DOHH2 (cell line): ENCODE results near the gene TMEM41A.

Experiments
- H3F3A ChIP-seq: fragments of 200-600 bp; sonication (generic), shearing (Covaris generic); 2 replicates; pipeline ENCODE4 v1.6.0; 2016; ENCODE audit warnings: antibody characterized with exemption, mild to moderate bottlenecking; ENCODE audit not compliant: control insufficient read depth, insufficient read depth
- H3K27ac ChIP-seq: fragments of 200-600 bp; sonication (generic); 2 replicates; pipeline ENCODE4 v1.5.1; 2014; ENCODE audit warnings: low read depth, mild to moderate bottlenecking, low read length, moderate library complexity
- H3K27me3 ChIP-seq: fragments of 200-600 bp; sonication (generic); 2 replicates; pipeline ENCODE4 v1.6.1; 2014; ENCODE audit warnings: mild to moderate bottlenecking, low read length, mixed read lengths; ENCODE audit not compliant: control insufficient read depth
- H3K36me3 ChIP-seq: fragments of 200-600 bp; sonication (generic); 2 replicates; pipeline ENCODE4 v1.6.1; 2014; ENCODE audit warnings: mild to moderate bottlenecking, low read length, moderate library complexity, mixed read lengths; ENCODE audit not compliant: control insufficient read depth
- H3K4me1 ChIP-seq: fragments of 200-600 bp; sonication (generic); 2 replicates; pipeline ENCODE4 v1.6.1; 2014; ENCODE audit warnings: mild to moderate bottlenecking, low read length, mixed read lengths; ENCODE audit not compliant: control insufficient read depth
- H3K4me2 ChIP-seq: fragments of 200-600 bp; sonication (generic); 2 replicates; pipeline ENCODE4 v1.6.0; 2014; ENCODE audit warnings: mild to moderate bottlenecking, low read length, moderate library complexity
- H3K4me3 ChIP-seq: fragments of 200-600 bp; sonication (generic); 2 replicates; pipeline ENCODE4 v1.5.1; 2014; ENCODE audit warnings: mild to moderate bottlenecking, low read length, mixed read lengths
- H3K79me2 ChIP-seq: fragments of 200-600 bp; sonication (generic); 2 replicates; pipeline ENCODE4 v1.6.1; 2014; ENCODE audit warnings: mild to moderate bottlenecking, low read length, mixed read lengths; ENCODE audit not compliant: control insufficient read depth
- H3K9me2 ChIP-seq: fragments of 200-600 bp; sonication (generic); replicated peaks from 2 replicates; pipeline ENCODE4 v1.6.1; 2014; ENCODE audit warnings: mild to moderate bottlenecking, low read length, mixed read lengths; ENCODE audit not compliant: control insufficient read depth
- H3K9me3 ChIP-seq: fragments of 200-600 bp; sonication (generic); 2 replicates; pipeline ENCODE4 v1.6.1; 2014; ENCODE audit warnings: antibody characterized with exemption, low read length, mixed read lengths; ENCODE audit not compliant: control insufficient read depth, insufficient read depth
- H4K20me1 ChIP-seq: fragments of 200-600 bp; sonication (generic); 2 replicates; pipeline ENCODE4 v1.6.0; 2014; ENCODE audit warnings: low read depth, mild to moderate bottlenecking, antibody characterized with exemption, low read length, moderate library complexity; ENCODE audit not compliant: control insufficient read depth, insufficient read depth
- CTCF ChIP-seq: fragments of 200-600 bp; sonication (generic); IDR thresholded peaks from one replicate; pipeline ENCODE4 v1.5.1; 2014; ENCODE audit warnings: antibody characterized with exemption, mild to moderate bottlenecking, low read depth, low read length; ENCODE audit not compliant: poor library complexity, severe bottlenecking
- EZH2phosphoT487 ChIP-seq: fragments of 200-600 bp; sonication (generic); IDR thresholded peaks from 2 replicates; pipeline ENCODE4 v1.6.1; 2017; ENCODE audit warnings: borderline replicate concordance, mild to moderate bottlenecking, antibody characterized with exemption, low read length, moderate library complexity, mixed read lengths

Gene TMEM41A

GRCh38 chr3:185521349-185522138 is 22.7 kb upstream of the TMEM41A start:
- no peak overlapping the region for H3K4me2 ChIP-seq
- no peak overlapping the region for H3K27ac ChIP-seq
- H3K9me3 ChIP-seq = no peaks in the 10 kb centered on the region
- no peaks in the 10 kb centered on the region for H3K36me3 ChIP-seq
- H4K20me1 ChIP-seq = no peaks in the 10 kb centered on the region
- no peaks in the 10 kb centered on the region for H3K4me1 ChIP-seq
- peaks cover 5% of the 10 kb centered on the region; the same call in 1 of the 2 replicates for H3K27me3 ChIP-seq
- H3F3A ChIP-seq = no peaks in the 10 kb centered on the region
- no peak overlapping the region for H3K4me3 ChIP-seq
- TF ChIP-seq CTCF = no peak
- no peak for TF ChIP-seq EZH2phosphoT487
- H3K9me2 ChIP-seq = no peaks in the 10 kb centered on the region
- H3K79me2 ChIP-seq = no peaks in the 10 kb centered on the region

- Histone ChIP-seq H3F3A (no peaks in the 10 kb centered on the region), H3K4me1 (no peaks in the 10 kb centered on the region), H3K9me3 (no peaks in the 10 kb centered on the region), H3K79me2 (no peaks in the 10 kb centered on the region), H4K20me1 (no peaks in the 10 kb centered on the region), H3K27me3 (peaks cover 5% of the 10 kb centered on the region; the same call in 1 of the 2 replicates), H3K4me3 (no peak overlapping the region), H3K9me2 (no peaks in the 10 kb centered on the region), H3K36me3 (no peaks in the 10 kb centered on the region), H3K27ac (no peak overlapping the region), H3K4me2 (no peak overlapping the region)
- no peak for TF ChIP-seq CTCF
- no peak for TF ChIP-seq EZH2phosphoT487
These were observed 20.2 kb upstream of the TMEM41A start for GRCh38 chr3:185519021-185519420.

GRCh38 chr3:185517387-185518130 is 18.7 kb upstream of the TMEM41A start:
- Histone ChIP-seq H3K4me1 (no peaks in the 10 kb centered on the region), H3K9me2 (no peaks in the 10 kb centered on the region), H3K27me3 (peaks cover 5% of the 10 kb centered on the region; the same call in 1 of the 2 replicates), H3K79me2 (no peaks in the 10 kb centered on the region), H3K27ac (no peak overlapping the region), H3K4me3 (no peak overlapping the region), H3K9me3 (no peaks in the 10 kb centered on the region), H3K36me3 (no peaks in the 10 kb centered on the region), H3K4me2 (no peak overlapping the region), H3F3A (no peaks in the 10 kb centered on the region), H4K20me1 (no peaks in the 10 kb centered on the region)
- TF ChIP-seq CTCF = no peak
- TF ChIP-seq EZH2phosphoT487 = no peak
